ENCODE data around the gene DES.

DES gene

DNA sequence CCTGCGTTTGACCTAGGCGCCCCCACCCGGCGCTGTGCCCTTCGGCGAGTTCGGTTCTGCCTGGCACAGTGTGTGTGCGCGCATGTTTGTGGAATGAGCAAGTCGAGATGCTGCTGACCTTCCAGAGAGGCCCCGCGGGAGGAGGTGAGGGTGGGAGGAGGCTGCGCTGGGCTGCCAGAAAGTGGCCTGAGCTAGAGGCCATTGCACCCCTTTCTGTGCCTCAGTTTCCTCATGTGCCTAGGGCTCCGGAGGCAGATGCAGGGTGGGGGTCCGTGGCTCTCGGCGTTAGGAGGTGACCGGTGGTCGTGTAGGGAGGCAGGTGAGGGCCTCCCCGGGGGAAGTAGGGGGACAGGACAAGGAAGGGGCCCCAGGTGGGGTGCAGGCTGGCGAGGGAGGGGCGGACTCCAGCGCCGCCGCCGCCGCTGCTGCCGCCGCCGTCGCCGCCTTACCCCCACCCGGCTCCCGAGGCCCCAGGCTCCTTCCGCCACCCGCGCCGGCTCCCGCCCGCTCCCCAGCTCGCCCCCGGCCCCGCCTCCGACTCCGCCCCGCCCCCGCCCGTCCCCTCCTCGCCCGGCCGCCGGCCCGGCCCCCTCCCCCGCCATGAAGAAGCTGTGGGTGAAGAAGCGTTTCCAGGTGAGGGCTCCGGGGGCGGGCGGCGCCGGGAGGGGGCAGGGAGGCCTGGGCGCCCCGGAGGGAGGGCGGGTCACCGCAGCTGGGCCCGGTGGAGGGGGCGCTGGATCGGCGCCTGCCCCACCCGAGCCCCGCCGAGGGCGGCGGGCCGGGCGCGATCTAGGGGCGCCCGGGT lies 23.5 kb downstream of the DES start:
- ATAC-seq: peak; percentile 18 to 57

DNA sequence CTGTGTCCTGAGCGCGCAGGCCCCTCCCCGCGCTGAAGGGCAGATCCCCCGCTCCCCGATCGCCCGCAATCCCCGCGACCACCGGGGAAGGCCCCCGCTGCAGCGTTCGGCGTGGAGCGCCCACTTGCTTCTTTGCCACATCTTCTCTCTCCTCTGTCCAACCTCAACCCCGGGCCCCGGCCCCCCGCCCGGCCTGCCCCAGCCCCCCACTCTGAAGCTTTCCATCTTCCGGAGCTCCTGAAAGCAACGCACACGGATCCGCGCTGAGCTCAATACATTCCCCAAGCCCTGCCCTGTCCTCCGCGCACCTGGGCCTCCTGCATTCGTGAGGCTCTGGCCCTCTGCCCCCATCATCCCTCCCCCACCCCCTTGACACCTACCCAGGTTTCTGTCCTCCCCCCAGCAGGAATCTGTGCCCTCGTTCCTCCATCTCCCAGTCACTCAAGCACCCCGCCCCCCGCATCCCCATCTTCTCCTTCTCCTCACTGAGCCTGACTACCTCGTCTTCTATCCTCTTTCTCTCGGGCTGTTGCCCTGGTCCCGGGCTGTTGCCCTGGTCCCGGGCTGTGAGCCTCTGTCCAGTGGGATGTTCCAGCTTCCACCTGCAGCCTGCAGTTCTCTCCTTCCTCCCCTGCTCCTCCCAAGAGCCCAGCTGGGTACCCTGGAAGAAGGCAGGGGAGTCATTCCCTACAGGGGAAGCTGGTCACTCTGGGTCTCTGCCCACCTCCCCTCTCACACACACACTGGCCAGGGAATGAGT lies 24.3 kb downstream of the DES start:
- ATAC-seq: no peak

DNA sequence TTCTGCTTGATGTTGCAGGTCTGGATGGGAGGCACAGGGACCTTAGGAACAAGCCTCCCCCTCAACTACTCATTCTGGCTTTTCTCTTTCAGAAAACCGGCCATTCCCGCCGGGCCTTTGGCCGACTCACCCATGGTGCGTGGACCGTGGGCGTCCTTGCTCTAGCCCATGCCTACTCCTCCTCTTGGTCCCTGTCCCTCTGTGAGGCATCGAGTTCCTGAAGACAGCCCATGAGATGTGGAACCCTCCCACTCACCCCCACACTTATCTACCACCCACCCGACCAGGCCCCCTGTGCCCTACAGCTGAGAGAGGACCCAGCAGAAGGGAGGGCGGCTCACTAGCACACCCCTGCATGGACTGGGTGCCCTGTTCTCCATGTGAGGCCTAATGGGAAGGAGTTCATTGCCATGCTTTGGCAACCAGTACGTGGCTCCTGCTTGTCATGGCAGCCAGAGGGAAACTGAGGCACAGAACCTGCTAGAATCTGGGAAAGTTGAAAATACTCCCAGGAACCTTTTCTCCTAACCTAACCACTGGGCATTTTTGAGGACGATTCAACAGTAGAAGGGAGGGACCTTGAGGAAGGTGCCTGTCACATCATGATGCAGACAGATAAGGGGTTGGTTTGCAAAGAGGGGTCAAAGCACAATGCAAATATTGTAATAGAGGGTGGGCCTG lies 25.0 kb downstream of the DES start:
- ATAC-seq: no peak

DNA sequence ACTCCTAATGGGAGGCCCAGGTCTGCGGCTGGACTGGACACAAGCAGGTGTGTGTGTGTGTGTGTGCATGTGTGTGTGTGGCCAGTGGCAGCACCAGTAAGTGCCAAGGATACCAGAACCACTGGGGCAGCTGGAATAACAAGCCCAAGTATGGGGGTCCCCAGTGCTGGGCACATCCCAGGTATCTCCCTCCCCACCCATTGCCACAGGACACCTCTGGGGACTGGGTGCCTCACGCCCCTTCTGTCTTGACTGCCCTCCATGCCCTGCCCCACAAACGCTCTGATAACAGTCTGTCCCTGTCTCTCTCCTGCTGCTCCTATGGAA lies 25.5 kb downstream of the DES start:
- ATAC-seq: no peak

DNA sequence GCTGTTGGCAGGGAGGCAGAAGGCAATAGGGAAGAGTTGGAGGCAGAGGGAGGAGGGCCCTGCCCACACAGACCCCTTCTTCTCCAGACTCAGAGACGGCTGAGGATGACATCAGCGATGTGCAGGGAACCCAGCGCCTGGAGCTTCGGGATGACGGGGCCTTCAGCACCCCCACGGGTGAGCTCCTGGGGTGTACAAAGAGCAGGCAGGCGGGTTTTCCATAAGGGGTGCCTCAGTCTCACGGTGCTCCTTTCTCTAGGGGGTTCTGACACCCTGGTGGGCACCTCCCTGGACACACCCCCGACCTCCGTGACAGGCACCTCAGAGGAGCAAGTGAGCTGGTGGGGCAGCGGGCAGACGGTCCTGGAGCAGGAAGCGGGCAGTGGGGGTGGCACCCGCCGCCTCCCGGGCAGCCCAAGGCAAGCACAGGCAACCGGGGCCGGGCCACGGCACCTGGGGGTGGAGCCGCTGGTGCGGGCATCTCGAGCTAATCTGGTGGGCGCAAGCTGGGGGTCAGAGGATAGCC lies 26.5 kb downstream of the DES start:
- ATAC-seq: no peak

DNA sequence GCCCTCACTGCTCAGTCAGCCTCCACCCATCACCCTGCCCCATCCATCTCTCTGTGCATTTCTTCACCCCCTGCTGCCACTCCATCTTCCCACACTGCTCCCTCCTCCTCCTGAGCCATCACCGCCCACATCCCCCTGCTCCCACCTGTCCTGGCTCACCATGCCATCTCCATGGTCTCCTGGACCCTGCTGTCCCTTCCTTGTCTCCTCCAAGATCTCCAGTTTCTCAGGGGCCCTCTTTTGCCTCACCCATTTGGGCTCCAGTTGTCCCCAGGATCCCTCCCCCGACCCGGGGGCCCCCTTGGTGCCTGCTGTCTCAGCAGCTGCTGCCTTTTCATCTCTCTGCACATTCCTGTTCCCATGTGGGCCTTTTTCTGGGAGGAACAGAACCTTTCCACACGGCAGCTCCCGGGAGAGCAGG lies 27.1 kb downstream of the DES start:
- no peak for ATAC-seq

DNA sequence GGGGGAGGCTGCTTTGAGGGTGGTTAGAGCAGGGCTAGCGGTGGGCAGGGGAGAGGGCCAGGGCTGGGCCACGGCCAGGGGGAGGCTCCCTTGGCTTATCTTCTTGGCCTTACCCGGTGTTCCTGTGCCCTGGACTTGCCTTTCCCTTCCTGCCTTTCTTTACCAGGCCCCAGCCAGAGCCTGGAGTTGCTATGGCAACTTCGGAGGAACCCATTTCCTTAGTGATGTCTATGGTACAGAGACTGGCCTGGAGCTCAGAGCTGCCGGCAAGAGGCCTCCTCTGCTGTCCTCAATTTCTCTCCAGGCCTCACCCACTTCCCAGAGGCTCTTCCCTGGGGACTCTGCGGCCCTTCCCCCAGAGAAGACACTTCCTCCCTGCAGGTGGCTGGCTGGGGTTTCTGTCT lies 27.9 kb downstream of the DES start:
- ATAC-seq: no peak

DNA sequence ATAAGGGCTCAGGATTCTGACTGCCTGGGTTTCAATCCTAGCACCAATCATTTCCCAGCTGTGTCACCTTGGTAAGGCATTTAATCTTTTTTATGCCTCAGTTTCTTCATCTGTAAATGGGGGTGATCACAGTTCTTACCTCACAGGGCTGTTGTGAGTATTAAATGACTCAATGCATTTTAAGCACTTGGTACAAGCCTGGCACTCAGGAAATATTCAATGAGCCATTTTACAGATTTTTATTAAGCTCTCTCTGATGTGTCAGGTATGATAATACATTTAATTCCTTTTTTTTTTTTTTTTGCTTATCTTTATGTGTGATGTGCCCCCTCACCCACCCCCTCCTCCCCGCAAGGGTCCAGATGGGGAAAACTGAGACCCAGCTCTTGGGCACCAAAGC lies 28.5 kb downstream of the DES start:
- ATAC-seq: no peak

DNA sequence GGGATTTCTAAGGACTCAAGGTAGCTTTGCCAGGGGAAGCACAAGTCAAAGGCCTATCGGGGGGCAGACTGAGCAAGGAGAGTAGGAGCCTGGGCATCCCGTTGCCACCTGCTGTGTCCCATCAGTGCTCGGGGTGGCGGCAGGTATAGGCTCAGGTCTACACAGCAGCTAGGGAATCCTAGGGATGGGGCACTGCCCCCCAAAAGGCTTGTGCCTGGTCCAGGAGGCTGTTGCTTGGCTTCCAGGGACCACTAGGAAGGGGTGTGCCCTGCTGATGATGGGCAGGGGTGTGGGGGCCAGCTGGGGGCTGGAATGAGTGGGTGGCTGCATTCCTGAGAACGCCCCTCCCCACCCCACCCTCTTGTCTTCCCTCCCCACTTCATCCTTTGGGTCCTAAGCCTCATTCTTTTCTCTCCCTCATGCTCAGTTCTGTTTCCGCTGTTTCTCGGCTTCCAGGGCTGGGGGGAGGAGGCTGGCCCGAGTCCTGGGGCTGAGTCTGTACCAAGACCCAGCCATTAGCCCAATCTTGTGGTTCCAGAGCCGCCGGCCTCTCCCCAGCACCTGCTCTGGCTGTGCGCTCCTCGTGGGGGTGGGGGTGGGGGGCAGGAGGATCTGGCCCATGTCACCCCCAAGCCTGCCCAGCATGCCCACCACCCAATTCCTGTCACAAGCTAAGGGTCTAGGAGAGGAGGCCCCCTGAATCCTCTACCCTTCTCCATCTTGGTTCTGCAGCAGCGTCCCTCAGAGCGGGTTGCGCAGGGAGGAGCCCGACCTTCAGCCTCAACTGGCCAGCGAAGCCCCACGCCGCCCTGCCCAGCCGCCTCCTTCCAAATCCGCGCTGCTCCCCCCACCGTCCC lies 29.3 kb downstream of the DES start:
- ATAC-seq: no peak

DNA sequence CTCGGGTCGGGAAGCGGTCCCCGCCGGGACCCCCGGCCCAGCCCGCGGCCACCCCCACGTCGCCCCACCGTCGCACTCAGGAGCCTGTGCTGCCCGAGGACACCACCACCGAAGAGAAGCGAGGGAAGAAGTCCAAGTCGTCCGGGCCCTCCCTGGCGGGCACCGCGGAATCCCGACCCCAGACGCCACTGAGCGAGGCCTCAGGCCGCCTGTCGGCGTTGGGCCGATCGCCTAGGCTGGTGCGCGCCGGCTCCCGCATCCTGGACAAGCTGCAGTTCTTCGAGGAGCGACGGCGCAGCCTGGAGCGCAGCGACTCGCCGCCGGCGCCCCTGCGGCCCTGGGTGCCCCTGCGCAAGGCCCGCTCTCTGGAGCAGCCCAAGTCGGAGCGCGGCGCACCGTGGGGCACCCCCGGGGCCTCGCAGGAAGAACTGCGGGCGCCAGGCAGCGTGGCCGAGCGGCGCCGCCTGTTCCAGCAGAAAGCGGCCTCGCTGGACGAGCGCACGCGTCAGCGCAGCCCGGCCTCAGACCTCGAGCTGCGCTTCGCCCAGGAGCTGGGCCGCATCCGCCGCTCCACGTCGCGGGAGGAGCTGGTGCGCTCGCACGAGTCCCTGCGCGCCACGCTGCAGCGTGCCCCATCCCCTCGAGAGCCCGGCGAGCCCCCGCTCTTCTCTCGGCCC lies 30.1 kb downstream of the DES start:
- no peak for ATAC-seq

DNA sequence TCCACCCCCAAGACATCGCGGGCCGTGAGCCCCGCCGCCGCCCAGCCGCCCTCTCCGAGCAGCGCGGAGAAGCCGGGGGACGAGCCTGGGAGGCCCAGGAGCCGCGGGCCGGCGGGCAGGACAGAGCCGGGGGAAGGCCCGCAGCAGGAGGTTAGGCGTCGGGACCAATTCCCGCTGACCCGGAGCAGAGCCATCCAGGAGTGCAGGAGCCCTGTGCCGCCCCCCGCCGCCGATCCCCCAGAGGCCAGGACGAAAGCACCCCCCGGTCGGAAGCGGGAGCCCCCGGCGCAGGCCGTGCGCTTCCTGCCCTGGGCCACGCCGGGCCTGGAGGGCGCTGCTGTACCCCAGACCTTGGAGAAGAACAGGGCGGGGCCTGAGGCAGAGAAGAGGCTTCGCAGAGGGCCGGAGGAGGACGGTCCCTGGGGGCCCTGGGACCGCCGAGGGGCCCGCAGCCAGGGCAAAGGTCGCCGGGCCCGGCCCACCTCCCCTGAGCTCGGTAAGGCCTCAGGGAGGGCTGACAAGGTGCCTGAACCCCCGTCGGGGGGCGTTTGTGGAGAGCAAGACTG lies 30.7 kb downstream of the DES start:
- ATAC-seq: peak in 1 of 2 donors; percentile 31

DNA sequence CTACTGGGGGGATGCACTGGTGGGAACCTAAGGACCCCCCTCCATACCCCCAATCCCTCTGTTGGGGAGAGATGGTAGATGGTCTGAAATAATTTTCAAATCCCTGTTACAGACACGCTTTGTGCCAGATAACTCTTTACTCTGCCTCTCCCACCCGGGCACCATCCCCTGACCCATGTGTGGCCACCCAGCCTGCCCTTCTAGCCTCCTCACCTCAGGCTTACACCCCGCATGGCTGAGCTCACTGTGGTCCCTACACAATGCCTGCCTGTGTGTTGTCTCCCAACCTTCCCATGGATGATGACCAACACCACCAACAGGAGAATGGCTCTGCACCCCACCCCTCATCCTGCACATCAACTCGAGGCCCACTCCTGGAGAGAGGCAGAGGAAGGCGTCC lies 31.4 kb downstream of the DES start:
- ATAC-seq: no peak

DNA sequence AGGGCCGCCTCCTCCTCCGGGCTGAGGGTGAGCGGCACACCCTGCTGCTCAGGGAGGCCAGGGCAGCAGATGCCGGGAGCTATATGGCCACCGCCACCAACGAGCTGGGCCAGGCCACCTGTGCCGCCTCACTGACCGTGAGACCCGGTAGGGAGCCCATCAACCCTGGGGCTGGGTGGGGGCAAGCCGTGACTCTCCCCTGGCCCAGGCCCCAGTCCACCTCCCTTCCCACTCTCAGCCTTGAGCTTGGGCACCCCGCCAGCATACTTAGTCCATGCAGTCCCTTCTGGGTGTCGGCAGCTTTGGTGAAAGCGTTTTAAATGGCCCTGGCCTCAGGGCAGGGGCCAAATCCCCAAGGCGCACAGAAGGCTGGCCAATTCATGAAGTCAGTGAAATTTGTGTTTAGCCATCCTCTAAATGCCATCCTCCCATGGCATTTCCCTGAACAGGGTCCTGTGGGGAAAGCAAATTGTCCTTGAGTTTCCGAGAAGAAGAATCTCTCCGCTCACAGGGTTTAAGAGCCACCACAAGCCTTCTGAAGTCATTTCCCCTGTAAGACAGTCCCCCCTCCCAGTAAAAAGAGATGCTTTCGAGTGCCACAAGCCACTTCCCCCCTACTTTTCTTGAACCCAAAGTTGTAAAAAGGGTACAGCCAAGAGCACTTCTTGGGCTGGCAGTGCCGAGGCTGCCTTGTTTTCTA lies 33.6 kb downstream of the DES start:
- ATAC-seq: no peak

DNA sequence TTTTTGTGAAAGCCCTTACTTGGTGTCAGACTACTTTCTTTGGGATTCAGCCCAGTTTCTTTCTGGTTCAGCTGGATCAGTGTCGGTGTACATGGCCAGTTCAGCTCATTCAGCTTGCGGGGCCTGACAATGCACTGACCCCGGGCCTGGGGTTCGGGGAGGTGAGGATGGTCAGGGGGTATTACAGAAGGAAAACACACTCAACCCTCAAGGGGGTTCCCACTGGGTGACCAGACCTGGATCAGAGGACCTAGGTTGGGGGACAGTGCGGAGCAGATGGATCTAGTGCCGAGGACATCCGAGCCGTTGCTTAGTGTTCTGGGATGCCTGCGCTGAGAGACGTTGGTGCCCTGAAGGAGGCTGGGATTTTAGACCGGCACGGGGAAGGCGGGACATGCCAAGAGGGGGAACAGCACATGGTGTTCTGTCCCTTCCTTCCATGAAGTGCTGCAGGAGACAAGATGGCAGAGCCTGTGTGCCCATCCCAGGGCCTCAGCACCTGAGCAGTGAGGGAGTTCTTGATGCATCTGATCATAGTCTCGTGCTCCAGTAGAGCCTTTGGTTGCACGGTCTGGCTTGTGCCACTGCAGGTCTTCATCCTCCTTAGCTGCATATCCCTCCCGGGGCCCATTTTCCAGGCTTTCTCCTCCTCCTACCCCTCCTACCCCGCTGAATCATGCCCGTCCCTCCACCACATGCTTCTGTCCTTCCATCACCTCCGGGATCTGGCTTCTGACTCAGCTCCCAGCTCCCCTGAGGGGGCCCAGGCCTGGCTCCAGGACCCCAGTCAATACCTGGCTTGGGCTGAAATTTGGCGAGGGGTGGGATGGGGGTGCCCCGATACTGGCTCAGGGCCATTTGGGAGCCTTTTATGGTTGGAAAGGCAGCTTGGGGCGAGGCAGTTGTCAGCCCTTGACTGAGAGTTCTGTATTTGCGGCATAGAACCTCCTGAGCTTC lies 34.5 kb downstream of the DES start:
- no peak for ATAC-seq

DNA sequence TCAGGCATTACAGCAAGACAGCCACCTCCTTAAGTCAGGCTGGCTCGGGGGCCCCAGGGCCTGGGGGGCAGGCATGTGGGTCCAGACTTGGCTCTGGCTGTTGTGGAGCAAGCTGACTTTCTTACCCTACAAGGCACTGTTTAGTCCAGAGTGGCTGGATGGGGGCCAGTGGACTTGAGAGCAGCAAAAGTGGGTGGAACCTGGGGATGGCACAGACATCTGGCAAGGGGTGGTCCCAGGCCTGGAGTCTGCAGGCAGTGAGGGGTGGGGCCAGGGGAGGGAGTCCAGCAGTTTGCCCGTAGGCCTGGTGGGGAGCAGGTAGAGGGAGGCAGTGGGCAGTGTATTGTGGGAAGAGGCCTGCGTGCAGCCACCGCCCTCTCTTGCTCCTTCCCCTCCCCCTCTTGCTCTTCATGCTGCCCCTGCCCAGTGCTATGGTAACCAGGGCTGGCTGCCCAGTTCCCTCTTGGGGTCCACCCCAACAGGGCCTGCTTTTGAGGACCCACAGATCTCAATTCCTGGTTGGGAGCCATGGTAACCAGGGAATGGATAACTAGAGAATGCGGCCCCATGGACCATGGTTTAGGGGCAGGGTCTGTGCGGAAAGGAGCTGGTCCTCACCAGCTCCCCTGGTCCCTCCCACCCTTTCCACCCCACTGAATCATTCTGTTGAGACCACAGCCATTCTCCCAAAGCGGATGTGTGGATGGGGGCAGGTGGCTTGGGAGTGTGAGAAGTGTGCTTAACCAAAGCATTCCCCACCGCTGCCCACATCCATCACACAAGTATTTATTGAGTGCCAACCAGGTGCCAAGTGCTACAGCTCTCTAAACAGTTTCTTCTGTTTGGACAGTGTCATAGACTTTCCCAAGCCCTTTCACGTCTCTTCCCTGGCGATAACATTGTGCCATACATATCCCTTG lies 35.8 kb downstream of the DES start:
- ATAC-seq: no peak

DNA sequence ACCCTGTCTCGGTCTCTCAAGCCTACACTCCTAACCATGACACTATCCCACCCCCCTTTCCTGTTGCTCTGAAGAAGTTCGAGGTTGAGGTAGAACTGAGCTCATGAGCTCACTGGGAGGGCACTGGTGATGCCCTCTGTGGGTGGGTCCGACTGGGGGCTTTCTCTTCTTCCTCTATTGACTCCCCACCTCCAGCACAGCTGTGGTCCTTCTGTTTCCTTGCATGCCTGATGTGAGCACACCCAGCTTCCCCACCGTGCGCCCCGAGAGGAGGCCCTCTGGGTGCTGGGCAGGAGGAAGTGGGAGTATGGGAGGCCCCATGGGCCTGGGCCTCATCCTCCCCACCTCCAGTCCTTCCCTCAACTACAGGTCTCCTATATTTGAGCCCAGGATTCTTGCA lies 37.4 kb downstream of the DES start:
- peak in 1 of 2 donors; percentile 10 for ATAC-seq

DNA sequence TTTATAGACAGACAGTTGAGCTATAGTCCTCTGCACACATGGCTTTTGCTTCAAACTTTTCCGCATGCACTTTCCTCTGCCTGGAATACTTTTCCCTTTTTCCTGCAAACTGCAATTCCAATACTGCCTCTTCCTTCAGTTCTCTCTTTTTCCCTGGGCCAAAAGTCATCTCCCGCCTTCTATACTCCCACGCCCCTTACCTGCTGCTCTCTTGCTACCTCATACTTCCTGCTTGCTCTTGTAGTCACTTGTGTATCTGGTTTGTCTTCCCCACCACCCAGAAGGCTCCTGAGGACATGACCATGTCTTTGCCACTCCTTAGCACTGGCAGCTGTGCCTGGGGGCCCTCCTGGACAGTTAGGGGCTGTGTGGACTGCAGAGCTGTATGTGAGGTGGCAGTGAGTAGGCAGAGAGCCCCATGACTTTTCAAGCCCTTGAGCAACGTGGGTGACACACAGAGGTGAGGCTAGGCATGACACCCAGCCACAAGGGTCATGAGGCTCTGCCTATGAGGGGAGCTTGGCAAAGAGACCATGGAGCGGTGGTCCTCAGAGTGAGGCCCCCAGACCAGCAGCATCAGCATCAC lies 39.7 kb downstream of the DES start:
- ATAC-seq: peak; percentile 13 to 51

DNA sequence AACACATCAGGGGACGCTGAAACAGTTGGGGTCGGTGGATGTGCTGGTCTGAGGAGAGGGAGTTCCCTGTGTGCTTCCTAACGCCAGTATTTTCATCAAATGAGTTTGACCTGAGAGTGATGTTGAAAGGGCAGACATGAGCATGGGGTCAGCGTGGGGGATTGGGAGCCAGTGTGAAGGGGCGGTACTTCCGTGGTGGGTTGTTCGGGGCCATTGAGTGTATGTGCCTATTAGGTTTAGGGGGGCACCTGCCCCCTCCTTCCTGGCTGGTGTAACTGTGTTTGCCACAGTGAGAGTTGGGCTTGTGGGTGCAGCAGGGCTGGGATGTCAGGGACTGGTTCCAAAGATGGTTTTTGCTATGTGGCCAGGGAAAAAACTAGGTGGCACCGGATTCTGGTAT lies 40.8 kb downstream of the DES start:
- ATAC-seq: no peak

All from activated CD4-positive, CD25-positive, alpha-beta regulatory T cell treated with anti-CD3 and anti-CD28 coated beads, Interleukin-2, amount 50 U/mL, for 24 hours (primary cell).